ENCODE data around the gene SERINC1. TPM values are rescaled to one million over a fixed set of nuclear protein-coding genes. Genes with fewer than 3 reads are reported as not detected.
A peak's percentile ranks its signal among the peaks of the same experiment; 100 is the strongest.
"Not testable (repeated sequence)": the region's sequence is repeated elsewhere in the genome, so short reads cannot be mapped to it uniquely, and the experiment has no call there.

Gene SERINC1
- total RNA-seq (100 to 1,000 TPM in 4 of 5 experiments, 10 to 100 TPM in 1; 63.7 to 139 (median 130) TPM), polyA plus RNA-seq (100 to 1,000 TPM; 117 to 141 TPM), total RNA-seq (246 reads per million, percentile 95 among the genes with 10 or more reads in this experiment)

DNA sequence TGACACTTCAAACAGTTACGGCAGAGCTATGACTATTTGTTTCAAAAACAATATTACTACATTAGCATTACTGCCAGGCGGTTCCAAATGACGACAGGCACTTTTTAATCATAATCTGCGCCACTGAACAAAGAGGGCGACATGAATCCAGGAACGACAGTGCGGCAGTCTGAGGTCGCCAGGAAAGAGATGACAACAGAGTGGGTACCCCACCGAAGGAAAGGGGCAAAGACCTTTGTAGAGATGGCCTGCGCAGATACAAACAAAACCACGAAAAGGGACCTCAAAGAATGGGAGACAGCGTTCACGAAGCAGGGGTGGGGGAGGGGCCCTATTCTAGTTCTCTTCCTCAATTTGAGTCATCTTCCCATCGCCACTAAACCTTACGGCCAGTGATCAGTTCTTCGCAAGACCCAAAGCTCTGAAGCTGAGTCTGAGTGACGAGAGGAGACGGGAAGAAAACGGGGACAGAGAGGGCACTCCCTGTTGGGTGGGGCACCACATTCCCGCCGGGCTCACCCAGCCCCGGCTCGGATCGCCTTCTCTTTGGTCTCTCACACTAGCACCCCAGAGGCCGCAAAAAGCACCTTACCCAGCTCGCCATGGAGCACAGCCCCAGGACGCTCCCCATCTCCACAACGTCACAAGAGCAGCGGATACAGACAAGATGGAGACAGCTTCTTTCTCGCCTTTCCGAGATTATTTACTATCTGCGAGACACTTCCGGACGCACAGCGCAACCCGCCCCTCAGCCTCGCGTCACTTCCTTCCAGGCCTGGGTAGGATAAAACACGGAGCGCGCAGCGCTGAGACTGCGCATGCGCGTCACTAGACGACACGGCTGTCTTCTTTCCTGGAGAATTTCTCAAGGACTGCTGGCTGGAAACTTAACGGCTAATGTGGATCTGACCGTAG is at the start of gene SERINC1:
TSS of gene SERINC1 (minus strand) at position 701 of the 915 bp plus-strand sequence. CDS start at position 631, 70 bp downstream.
- H3K27ac ChIP-seq (ENCODE audit: low read depth, low read length): peak within 1 kb of the TSS; percentile 98
- ChIA-PET CTCF (interaction anchor here (0.6 to 1.1 kb wide), 3 partner anchors 8 to 72 kb away, joined by 3 read pairs; partner anchors contain the start of gene HSF2), POLR2A (interaction anchor here (0.6 to 2.5 kb wide), 24 partner anchors 9 to 1188 kb away, joined by 3 to 20 read pairs (median 5); partner anchors contain the start of genes HSF2 and TBC1D32)
- H3K36me3 ChIP-seq (ENCODE audit: control insufficient read depth in 2 of 3, insufficient read depth in 3 of 3, low read length in 3 of 3): peaks cover 0 to 6% (median 0%) of the 10 kb centered on the region in 3 experiments
- intact Hi-C loops (cut with micrococcal nuclease): loop anchor here (1.0 to 5.0 kb wide), 8 partner anchors 63 to 1137 kb away; partner anchors contain the start of genes HSF2 (in 2 of the 2), TBC1D32 (in 2 of the 2) and PKIB (in 1 of the 2)
- Mint-ChIP-seq H3K4me3 (peak within 1 kb of the TSS; percentile 98 to 100 (median 100)), H3K4me1 (peaks cover 24 to 53% (median 44%) of the 10 kb centered on the region in 7 donors), H3K36me3 (peaks cover 11 to 34% (median 26%) of the 10 kb centered on the region in 5 donors), H3K27ac (peak within 1 kb of the TSS; percentile 99 to 100 (median 100)), H3K27me3 (peaks cover 0 to 2% (median 0%) of the 10 kb centered on the region in 5 donors), H3K9me3 (peaks cover 0 to 5% (median 0%) of the 10 kb centered on the region in 11 donors)
- H3K27me3 ChIP-seq (ENCODE audit: control insufficient read depth in 2 of 2, insufficient read depth in 2 of 2, low read length in 2 of 2): no peaks in the 10 kb centered on the region
- peaks cover 33 to 34% of the 10 kb centered on the region in 2 donors for H3K4me1 ChIP-seq (ENCODE audit: control insufficient read depth in 2 of 2, insufficient read depth in 2 of 2, low read length in 2 of 2)
- ATAC-seq (peak; percentile 96), DNase-seq (peak; percentile 77 to 96 (median 92))
- H3K9me3 ChIP-seq (ENCODE audit: control insufficient read depth in 2 of 3, low read length in 3 of 3): no peaks in the 10 kb centered on the region
- peak within 1 kb of the TSS; percentile 87 for H3K4me3 ChIP-seq (ENCODE audit: low read length)

DNA sequence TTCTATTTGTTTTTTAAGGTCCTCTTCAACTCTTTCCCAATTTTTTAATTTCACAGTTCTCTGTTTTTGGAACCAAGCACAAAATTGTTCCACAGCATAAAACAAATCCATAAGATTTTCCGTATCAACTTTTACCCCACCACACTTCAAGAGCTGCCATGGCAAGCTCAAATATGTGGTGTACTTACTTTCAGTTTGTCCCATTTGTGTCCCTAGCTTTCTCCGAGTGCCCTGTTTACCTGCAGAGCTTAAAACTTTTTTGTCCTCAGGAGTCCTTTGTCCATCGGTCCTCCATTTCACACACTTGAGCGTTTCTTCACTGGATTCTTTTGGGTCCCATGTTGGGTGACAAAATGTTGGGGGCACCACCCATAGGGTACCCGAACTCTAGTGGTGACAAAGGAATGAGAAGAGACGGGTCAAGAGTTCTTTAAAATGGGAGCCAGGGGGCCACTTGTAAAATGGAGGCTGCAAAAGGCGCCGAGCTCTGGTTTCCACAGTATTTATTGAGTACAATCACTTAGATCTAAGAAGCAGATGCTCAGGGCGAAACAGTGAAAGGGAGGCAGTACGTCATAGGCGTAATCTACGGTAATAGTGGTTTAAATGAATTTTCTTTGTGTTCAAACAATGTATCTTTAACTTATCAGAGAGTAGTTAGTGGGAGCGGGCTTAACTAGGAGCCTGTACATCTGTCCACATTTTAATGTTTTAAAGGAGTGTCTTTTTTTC is 39.8 kb upstream of the SERINC1 start:
- Histone ChIP-seq H3K27ac (ENCODE audit: low read depth, low read length) (no peak overlapping the region), H3K36me3 (ENCODE audit: control insufficient read depth in 2 of 3, insufficient read depth in 3 of 3, low read length in 3 of 3) (no peaks in the 10 kb centered on the region), H3K27me3 (ENCODE audit: control insufficient read depth in 2 of 2, insufficient read depth in 2 of 2, low read length in 2 of 2) (no peaks in the 10 kb centered on the region), H3K4me1 (ENCODE audit: control insufficient read depth in 2 of 2, insufficient read depth in 2 of 2, low read length in 2 of 2) (no peaks in the 10 kb centered on the region), H3K4me3 (ENCODE audit: low read length) (no peak overlapping the region), H3K9me3 (ENCODE audit: control insufficient read depth in 2 of 3, low read length in 3 of 3) (peaks cover 0 to 3% (median 0%) of the 10 kb centered on the region in 3 experiments)
- Mint-ChIP-seq H3K36me3 (peaks cover 0 to 23% (median 14%) of the 10 kb centered on the region in 5 donors), H3K27me3 (peaks cover 0 to 4% (median 0%) of the 10 kb centered on the region in 5 donors), H3K27ac (no peak overlapping the region), H3K9me3 (peaks cover 0 to 19% (median 8%) of the 10 kb centered on the region in 11 donors), H3K4me3 (no peak overlapping the region), H3K4me1 (no peaks in the 10 kb centered on the region)
- intact Hi-C loops (cut with micrococcal nuclease): no loop called here
- CTCF ChIA-PET: no interaction called here
- DNase-seq (no peak), ATAC-seq (no peak)
- POLR2A ChIA-PET: no interaction called here

DNA sequence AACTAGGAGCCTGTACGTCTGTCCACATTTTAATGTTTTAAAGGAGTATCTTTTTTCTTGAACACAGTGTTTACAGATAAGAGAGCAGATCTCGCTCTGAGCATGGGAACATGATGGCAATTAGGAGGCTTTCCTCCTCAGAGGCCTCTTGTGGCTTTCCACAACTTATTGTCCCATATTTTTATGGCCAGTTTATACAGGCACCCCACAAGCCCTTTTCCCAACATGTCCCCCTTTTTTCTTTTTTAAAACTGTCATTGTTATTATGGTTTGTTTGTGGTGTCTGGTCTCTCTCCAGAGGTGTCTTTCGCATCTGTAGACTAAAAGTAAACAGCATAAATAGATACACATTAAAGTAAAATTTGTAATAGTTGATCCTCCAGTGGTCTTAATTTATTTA is 33.6 kb upstream of the SERINC1 start:
- H3K36me3 Mint-ChIP-seq: peaks cover 0 to 47% (median 17%) of the 10 kb centered on the region in 5 donors
- H3K4me1 ChIP-seq (ENCODE audit: control insufficient read depth in 2 of 2, insufficient read depth in 2 of 2, low read length in 2 of 2); ATAC-seq; H3K27me3 ChIP-seq (ENCODE audit: control insufficient read depth in 2 of 2, insufficient read depth in 2 of 2, low read length in 2 of 2); H3K27ac ChIP-seq (ENCODE audit: low read depth, low read length); H3K27me3 Mint-ChIP-seq; H3K4me3 ChIP-seq (ENCODE audit: low read length); H3K4me1 Mint-ChIP-seq; DNase-seq; H3K36me3 ChIP-seq (ENCODE audit: control insufficient read depth in 2 of 3, insufficient read depth in 3 of 3, low read length in 3 of 3); CTCF ChIA-PET; POLR2A ChIA-PET; intact Hi-C loops (cut with micrococcal nuclease); H3K27ac Mint-ChIP-seq; H3K4me3 Mint-ChIP-seq: not testable (repeated sequence)
- peaks cover 0 to 23% (median 8%) of the 10 kb centered on the region in 3 experiments for H3K9me3 ChIP-seq (ENCODE audit: control insufficient read depth in 2 of 3, low read length in 3 of 3)
- peaks cover 15 to 77% (median 44%) of the 10 kb centered on the region in 11 donors for H3K9me3 Mint-ChIP-seq

DNA sequence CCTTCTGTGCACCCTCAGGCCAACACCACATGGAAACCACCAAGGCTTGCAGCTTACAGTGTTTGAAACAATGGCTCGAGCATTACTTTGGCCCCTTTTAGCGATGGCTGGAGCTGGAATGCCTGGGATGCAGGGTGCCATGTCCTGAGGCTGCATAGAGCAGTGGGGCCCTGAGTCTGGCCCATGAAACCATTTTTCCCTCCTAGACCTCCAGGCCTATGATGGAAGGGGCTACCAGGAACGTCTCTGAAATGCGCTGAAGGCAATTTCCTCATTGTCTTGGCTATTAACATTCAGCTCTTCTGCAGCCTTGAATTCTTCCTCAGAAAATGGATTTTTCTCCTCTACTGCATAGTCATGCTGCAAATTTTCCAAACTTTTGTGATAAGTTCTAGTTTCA is 29.9 kb upstream of the SERINC1 start:
- intact Hi-C loops (cut with micrococcal nuclease): no loop called here
- Histone ChIP-seq H3K27me3 (ENCODE audit: control insufficient read depth in 2 of 2, insufficient read depth in 2 of 2, low read length in 2 of 2) (peaks cover 0 to 3% of the 10 kb centered on the region in 2 donors), H3K9me3 (ENCODE audit: control insufficient read depth in 2 of 3, low read length in 3 of 3) (peaks cover 0 to 33% (median 15%) of the 10 kb centered on the region in 3 experiments), H3K27ac (ENCODE audit: low read depth, low read length) (no peak overlapping the region), H3K36me3 (ENCODE audit: control insufficient read depth in 2 of 3, insufficient read depth in 3 of 3, low read length in 3 of 3) (no peaks in the 10 kb centered on the region), H3K4me1 (ENCODE audit: control insufficient read depth in 2 of 2, insufficient read depth in 2 of 2, low read length in 2 of 2) (no peaks in the 10 kb centered on the region), H3K4me3 (ENCODE audit: low read length) (no peak overlapping the region)
- no peaks in the 10 kb centered on the region for H3K4me1 Mint-ChIP-seq
- POLR2A ChIA-PET: no interaction called here
- peaks cover 13 to 21% (median 14%) of the 10 kb centered on the region in 5 donors for H3K27me3 Mint-ChIP-seq
- DNase-seq: no peak
- CTCF ChIA-PET: interaction anchor here (0.6 kb wide), 1 partner anchor 712 kb away, joined by 4 read pairs; no protein-coding TSS in a partner anchor
- H3K36me3 Mint-ChIP-seq: peaks cover 3 to 36% (median 20%) of the 10 kb centered on the region in 5 donors
- no peak for ATAC-seq
- peaks cover 25 to 96% (median 65%) of the 10 kb centered on the region in 11 donors for H3K9me3 Mint-ChIP-seq
- no peak overlapping the region for H3K27ac Mint-ChIP-seq
- H3K4me3 Mint-ChIP-seq: no peak overlapping the region

DNA sequence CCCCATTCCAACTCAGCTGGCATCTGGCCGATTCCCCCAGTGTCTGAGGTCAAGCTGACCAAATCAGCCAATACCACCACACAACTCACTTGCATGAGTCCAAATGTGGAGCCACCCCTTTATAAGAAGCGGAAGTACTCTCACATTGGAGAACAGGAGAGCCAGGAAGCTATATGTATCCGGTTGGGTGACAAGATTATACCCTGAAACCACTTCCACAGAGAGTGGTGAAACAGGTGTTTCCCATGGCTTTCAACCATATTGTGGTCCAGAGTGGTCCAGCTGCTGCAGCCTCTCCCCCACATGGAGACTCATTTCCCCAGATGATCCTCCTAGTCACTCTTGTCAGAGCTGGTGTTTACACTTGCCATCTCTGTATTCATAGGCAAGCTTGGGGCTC is 24.0 kb upstream of the SERINC1 start:
- peak overlapping the region in 1 of 9 donors; percentile 12 for H3K27ac Mint-ChIP-seq
- ATAC-seq (peak; percentile 36), DNase-seq (no peak)
- ChIA-PET POLR2A (no interaction called here), CTCF (interaction anchor here (1.0 kb wide), 1 partner anchor 35 kb away, joined by 3 read pairs; no protein-coding TSS in a partner anchor)
- peaks cover 14 to 21% (median 16%) of the 10 kb centered on the region in 5 donors for H3K27me3 Mint-ChIP-seq
- intact Hi-C loops (cut with micrococcal nuclease): no loop called here
- no peak overlapping the region for H3K4me3 ChIP-seq (ENCODE audit: low read length)
- peaks cover 10 to 48% (median 32%) of the 10 kb centered on the region in 11 donors for H3K9me3 Mint-ChIP-seq
- H3K36me3 Mint-ChIP-seq: peaks cover 4 to 15% (median 11%) of the 10 kb centered on the region in 5 donors
- no peaks in the 10 kb centered on the region for H3K36me3 ChIP-seq (ENCODE audit: control insufficient read depth in 2 of 3, insufficient read depth in 3 of 3, low read length in 3 of 3)
- peak overlapping the region in 1 of 10 donors; percentile 8 for H3K4me3 Mint-ChIP-seq
- no peak overlapping the region for H3K27ac ChIP-seq (ENCODE audit: low read depth, low read length)
- H3K9me3 ChIP-seq (ENCODE audit: control insufficient read depth in 2 of 3, low read length in 3 of 3): peaks cover 0 to 26% (median 7%) of the 10 kb centered on the region in 3 experiments
- H3K4me1 ChIP-seq (ENCODE audit: control insufficient read depth in 2 of 2, insufficient read depth in 2 of 2, low read length in 2 of 2): no peaks in the 10 kb centered on the region
- H3K4me1 Mint-ChIP-seq: peaks cover 0 to 17% (median 7%) of the 10 kb centered on the region in 7 donors
- H3K27me3 ChIP-seq (ENCODE audit: control insufficient read depth in 2 of 2, insufficient read depth in 2 of 2, low read length in 2 of 2): peaks cover 0 to 3% of the 10 kb centered on the region in 2 donors

Measured in naive thymus-derived CD4-positive, alpha-beta T cell (primary cell).